Dermis microvascular lymphatic vessel endothelial cell (primary cell): ENCODE data around the gene ATP13A1. TPM values are rescaled to one million over a fixed set of nuclear protein-coding genes. Genes with fewer than 3 reads are reported as not detected.
"Not testable (repeated sequence)": the region's sequence is repeated elsewhere in the genome, so short reads cannot be mapped to it uniquely, and the experiment has no call there.

ENCODE experiments used
- DNase-seq, 2 donors: peaks; one replicate each; pipeline versions ENCODE4 v3.0.0 to v3.0.0-alpha.2; 2010; ENCODE audit warnings: low read depth in 2 of 2
- total RNA-seq: library from RNA; depleted of rRNA; stranded (reverse); fragments of >200 nt; gene quantifications from 2 replicates; pipeline ENCODE4 v1.2.1, GENCODE V29; 2014

Gene ATP13A1
- 14.0 and 25.7 TPM in 2 replicates for total RNA-seq

DNA sequence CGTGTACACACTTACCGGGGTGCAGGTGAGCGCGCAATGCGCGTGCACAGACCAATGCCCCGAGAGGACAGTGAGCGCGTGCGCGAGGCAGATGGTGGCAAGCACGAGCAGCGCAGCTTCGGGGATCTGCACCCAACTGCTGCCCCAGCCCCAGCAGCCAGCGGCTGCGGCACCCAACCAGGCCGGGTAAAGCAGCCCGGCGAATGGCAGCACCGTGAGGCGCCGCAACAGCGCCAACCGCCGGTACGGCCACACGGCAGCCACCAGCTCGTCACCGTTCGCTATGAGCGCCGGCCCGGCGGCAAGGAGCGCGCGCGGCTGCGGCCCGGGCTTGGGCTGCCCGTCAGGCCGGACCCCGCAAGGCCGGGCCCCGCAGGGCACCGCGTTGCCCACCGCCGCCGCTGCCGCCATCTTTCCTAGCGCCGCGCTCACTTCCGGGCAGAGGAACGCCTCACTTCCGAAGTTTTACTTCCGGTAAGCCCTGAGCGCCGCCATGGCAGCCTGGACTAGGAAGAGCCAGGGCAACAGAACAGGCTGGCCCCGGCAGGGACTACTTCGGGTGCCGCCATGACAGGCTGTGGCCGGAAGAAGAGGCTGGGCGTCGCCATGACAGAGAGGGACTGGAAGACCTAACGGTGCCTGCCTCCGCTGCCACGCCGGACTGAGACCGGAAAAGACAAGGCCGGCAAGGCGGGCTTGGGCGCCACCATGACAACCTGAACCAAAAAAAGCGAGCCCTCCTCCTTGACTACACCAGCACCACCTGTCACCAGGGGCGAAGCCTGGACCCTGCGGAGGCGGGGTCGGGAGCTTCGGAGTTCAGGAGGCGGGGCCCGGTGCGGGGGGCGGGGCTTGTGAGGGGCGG lies at the start of gene ATP13A1:
Gene ATP13A1, minus strand, starts transcription at position 421 of the 865 bp plus-strand sequence. Its CDS starts 10 bp downstream, at position 411.
- peak; percentile 92 to 97 for DNase-seq

DNA sequence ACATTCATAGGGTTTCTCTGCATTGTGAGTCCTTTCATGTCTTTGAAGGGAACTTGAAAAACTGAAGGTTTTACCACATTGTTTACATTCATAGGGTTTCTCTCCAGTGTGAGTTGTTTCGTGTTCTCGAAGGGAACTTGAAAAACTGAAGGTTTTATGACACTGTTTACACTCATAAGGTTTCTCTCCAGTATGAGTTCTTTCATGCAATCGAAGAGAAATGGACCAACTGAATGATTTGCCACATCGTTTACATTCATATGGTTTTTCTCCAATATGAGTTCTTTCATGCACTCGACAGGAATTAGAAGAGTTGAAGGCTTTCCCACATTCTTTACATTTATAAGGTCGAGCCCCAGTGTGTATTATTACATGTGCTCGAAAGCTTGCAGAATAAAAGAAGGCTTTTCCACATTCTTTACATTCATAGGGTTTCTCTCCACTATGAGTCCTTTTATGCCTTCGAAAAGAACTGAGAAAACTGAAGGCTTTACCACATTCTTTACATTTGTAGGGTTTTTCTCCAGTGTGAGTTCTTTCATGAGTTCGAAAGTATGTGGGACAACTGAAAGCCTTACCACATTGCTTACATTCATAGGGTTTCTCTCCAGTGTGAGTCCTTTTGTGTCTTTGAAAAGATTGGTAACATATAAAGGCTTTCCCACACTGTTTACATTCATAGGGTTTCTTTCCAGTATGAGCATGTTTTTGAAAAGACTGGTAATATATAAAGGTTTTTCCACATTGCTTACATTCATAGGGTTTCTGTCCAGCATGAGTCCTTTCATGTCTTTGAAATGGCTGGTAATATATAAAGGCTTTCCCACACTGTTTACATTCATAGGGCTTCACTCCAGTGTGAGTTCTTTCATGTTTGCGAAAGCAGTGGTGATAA lies 48.7 kb upstream of the ATP13A1 start:
- no peak for DNase-seq

DNA sequence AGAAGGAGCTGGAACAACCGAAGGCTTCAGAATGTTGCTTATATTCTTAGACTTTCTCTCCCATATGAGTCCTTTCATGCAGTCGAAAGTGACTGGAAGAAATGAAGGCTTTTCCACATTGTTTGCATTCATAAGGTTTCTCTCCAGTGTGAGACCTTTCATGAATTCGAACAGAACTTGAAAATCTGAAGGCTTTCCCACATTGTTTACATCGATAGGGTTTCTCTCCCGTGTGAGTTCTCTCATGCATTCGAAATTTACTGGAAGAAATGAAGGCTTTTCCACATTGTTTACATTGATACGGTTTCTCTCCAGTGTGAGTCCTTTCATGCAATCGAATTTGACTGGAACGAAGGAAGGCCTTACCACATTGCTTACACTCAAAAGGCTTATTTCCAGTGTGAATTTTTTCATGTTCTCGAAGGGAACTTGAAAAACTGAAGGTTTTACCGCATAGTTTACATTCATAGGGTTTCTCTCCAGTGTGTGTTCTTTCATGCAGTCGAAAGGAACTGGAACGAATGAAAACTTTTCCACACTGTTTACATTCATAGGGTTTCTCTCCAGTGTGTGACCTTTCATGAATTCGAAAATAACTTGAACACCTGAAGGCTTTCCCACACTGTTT lies 47.9 kb upstream of the ATP13A1 start:
- DNase-seq, result no peak

DNA sequence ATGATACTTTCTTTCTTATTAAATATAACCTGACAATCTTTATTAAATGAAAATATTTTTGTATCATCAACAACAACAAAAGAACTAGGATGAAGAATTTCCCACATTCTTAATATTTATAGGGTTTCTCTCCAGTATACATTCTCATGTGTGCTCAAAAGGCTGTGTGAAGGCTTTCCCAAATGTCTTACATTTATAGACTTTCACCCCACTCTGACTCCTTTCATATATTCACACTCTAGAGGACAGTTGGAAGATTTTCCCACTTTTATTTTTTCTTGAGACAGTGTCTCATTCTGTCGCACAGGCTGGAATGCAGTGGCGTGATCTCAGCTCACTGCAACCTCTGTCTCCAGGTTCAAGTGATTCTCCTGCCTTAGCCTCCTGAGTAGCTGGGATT lies 47.0 kb upstream of the ATP13A1 start:
- no peak for DNase-seq

DNA sequence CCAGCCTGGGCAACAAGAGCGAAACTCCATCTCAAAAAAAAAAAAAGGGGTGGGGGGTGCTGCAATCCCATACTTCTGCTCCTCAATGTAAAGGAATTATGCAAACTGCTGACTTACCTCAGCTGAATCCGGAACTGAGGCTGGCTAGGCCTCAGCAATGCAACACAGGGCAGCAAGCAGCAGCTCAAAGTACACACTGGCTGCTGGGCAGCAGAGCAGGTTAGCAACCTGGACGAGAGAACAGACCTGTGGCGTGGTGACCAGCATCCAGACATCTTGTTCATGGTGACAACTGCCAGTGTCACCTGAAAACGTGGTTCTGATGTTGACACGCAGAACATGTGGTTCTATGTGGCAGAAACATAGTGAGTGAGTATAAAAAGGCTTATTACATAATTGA lies 41.4 kb upstream of the ATP13A1 start:
- DNase-seq, result no peak

DNA sequence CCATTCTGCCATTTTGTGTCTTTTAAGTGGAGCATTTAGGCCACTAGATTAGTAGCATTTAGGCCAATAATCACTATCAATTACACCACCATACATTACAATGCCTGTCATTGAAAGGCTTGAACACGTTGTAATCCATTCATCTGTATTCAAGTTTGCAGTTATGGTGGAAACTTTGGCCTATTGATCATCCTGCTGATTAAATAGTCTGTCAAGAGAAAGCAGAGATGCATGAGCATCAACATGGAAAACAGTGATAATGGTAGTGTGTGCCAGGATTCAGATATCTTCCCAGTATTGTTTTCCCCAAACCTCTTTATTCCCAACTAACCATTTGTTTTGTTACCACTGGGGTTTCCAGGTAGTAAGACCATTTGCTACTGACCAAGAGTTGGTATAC lies 37.0 kb upstream of the ATP13A1 start:
- DNase-seq, result not testable (repeated sequence)

DNA sequence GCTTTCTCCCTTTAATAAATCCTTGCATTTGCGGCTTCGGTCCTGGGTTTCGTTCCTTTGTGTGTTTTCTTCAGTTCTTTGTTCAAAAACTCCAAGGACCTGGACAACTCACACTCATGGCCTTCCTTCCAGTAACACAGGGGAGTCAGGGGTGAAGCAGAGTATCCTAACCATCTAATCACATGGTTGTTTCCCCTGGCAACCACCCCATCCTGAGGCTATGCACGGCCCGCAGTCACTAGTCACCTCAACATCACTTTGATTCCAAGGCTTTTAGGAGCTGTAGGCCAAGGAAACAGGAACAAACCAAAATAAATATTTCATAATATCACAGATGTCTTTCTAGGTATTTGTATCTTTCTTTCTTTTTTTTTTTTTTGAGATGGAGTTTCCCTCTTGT lies 34.1 kb upstream of the ATP13A1 start:
- DNase-seq, result no peak

DNA sequence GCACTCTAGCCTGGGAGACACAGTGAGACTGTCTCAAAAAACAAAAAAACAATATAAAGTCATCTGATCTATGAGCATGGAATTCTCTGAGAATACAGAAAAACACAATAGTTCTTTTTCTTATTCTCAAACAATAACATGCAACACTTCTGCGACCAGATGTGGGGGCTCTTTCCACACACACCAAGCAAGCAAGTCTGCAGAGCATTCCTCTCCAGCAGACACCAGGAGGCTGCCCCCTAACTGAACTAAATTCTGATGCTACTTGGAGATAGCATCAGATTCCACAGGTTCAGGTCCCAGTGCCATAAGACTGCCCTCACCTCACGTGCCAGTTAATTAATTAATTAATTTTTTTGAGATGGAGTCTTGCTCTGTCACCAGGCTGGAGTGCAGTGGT lies 32.9 kb upstream of the ATP13A1 start:
- DNase-seq, result no peak

DNA sequence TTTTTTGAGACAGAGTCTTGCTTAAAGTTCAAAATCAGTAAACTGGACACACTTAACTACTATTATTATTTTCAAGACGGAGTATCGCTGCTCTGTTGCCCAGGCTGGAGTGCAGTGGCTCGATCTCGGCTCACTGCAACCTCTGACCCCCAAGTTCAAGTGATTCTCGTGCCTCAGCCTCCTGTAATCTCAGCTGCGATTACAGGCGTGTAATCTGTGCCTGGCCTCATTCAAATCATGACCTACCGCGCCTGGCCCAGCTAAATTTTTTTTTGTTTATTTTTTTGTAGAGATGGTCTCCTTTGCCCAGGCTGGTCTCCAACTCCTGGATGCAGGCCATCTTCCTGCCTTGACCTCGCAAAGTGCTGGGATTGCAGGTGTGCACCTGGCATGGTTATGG lies 28.2 kb upstream of the ATP13A1 start:
- DNase-seq, result no peak

DNA sequence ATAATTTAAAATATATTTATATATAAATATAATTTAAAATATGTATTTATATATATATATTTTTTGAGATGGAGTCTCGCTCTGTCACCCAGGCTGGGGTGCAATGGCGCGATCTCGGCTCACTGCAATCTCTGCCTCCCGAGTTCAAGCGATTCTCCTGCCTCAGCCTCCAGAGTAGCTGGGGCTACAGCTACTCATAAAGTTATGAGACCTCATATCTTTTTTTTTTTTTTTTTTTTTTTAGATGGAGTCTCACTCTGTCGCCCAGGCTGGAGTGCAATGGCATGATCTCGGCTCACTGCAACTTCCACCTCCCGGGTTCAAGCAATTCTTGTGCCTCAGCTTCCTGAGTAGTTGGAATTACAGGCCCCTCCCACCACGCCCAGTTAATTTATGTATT lies 25.5 kb upstream of the ATP13A1 start:
- not testable (repeated sequence) for DNase-seq

DNA sequence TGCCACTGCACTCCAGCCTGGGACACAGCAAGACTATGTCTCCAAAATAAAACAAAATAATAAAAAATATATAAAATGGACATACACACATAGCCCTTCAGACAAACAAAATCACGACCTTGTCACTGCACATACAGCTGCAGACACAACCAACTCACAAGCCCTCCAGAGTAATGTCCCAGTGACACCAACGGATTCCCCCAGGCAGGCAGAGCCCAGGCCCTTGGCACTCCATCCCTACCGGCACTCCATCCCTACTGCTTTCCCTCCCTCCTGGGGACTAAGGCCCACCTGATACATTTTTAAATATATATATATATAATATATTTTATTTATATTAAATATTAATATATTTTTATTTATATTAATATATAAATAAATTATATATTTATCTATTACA lies 23.6 kb upstream of the ATP13A1 start:
- no peak for DNase-seq

DNA sequence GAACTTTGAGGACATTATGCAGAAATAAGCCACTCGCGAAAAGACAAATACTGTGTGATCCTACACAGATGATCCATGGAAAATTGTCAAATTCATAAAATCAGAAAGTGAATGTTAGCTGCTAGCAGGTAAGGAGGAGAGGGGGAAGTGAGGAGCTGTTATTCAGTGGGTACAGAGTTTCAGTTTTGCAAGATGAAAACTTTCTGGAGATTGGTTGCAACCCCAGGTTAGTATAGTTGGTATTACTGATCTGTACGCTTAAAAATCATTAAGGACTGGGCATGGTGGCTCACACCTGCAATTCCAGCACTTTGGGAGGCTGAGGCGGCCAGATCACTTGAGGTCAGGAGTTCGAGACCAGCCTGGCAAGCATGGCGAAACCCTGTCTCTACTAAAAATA lies 23.1 kb upstream of the ATP13A1 start:
- DNase-seq, result no peak

DNA sequence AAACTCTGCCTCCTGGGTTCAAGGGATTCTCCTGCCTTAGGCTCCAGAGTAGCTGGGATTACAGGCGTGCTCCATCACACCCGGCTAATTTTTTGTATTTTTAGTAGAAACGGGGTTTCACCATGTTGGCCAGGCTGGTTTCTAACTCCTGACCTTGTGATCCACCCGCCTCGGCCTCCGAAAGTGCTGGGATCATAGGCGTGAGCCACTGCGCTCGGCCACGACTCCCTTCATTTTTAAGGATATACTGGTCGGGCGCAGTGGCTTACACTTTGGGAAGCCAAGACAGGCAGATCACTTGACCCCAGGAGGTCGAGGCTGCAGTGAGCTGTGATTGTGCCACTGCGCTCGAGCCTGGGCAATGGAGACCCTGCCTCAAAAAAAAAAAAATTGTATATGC lies 22.6 kb upstream of the ATP13A1 start:
- not testable (repeated sequence) for DNase-seq

DNA sequence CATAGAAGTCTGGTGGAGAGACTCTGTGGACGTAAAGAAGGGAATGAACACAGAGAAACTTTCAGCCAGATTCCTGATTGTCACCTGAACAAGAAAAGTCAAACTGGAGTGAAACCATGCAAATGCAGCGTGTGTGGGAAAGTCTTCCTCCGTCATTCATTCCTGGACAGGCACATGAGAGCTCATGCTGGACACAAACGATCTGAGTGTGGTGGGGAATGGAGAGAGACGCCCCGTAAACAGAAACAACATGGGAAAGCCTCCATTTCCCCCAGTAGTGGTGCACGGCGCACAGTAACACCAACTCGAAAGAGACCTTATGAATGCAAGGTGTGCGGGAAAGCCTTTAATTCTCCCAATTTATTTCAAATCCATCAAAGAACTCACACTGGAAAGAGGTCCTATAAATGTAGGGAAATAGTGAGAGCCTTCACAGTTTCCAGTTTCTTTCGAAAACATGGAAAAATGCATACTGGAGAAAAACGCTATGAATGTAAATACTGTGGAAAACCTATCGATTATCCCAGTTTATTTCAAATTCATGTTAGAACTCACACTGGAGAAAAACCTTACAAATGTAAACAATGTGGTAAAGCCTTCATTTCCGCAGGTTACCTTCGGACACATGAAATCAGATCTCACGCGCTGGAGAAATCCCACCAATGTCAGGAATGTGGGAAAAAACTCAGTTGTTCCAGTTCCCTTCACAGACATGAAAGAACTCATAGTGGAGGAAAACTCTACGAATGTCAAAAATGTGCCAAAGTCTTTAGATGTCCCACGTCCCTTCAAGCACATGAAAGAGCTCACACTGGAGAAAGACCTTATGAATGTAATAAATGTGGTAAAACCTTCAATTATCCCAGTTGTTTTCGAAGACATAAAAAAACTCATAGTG lies 15.9 kb upstream of the ATP13A1 start:
- DNase-seq, result no peak

DNA sequence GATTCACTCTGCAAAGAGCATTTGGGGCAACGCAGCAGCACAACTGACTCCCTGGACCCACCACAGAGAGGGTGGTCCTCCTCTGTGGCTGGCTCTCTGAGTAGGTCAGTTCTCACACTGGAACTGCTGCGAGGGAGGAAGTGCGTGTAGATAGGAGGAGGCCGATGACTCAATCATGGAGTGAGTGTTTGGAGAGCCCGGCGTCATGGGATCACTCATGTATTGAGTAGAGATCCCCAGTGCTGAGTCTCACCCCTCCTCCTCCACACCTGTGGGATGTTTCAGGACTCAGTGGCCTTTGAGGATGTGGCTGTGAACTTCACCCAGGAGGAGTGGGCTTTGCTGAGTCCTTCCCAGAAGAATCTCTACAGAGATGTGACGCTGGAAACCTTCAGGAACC lies 14.1 kb upstream of the ATP13A1 start:
- DNase-seq, result no peak

DNA sequence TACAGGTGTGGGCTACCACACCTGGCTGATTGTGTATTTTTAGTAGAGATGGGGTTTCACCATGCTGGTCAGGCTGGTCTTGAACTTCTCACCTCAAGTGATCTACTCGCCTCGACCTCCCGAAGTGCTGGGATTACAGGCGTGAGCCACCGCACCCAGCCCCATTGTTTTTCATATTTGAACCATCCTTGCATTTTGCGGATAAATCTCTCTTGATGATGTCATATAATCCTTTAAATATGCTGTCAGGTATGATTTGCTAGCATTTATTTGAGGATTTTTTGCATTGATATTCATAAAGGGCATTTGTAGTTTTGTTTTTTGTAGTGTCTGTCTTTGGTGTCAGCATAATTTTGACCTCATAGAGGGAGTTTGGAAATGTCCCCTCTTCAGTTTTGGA lies 10.8 kb upstream of the ATP13A1 start:
- no peak for DNase-seq

DNA sequence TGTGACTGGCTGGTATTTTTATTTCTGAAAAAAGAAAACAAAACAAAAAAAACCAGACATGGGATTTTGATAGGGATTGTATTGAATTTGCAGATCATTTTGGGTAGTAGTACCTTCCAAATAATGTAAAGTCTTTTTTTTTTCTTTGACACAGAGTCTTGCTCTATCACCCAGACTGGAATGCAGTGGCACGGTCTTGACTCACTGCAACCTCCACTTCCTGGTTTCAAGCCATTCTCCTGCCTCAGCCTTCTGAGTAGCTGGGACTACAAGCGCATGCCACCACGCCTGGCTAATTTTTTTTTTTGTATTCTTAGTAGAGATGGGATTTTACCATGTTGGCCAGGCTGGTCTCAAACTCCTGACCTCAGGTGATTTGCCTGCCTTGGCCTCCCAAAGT lies 9.3 kb upstream of the ATP13A1 start:
- DNase-seq, result no peak

DNA sequence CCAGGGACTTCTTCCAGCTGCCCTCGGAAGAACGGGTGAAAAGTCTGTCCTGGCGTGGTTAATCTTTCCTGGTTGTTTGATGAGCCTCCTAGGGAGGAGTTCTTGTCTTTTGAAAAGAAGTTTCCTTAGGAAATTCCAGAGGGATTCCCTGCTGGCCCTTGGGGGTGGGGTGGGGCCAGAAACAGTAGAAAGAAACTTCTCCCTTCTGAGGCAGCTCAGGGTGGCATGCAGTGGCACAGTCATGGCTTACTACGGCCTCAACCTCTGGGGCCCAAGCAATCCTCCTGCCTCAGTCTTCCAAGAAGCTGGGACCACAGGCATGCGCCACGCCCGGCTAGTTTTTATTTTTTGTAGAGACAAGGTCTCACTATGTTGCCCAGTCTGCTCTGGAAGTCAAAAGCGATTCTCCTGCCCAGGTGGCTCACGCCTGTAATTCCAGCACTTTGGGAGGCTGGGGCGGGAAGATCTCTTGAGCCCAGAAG lies 6.6 kb upstream of the ATP13A1 start:
- DNase-seq, result no peak

DNA sequence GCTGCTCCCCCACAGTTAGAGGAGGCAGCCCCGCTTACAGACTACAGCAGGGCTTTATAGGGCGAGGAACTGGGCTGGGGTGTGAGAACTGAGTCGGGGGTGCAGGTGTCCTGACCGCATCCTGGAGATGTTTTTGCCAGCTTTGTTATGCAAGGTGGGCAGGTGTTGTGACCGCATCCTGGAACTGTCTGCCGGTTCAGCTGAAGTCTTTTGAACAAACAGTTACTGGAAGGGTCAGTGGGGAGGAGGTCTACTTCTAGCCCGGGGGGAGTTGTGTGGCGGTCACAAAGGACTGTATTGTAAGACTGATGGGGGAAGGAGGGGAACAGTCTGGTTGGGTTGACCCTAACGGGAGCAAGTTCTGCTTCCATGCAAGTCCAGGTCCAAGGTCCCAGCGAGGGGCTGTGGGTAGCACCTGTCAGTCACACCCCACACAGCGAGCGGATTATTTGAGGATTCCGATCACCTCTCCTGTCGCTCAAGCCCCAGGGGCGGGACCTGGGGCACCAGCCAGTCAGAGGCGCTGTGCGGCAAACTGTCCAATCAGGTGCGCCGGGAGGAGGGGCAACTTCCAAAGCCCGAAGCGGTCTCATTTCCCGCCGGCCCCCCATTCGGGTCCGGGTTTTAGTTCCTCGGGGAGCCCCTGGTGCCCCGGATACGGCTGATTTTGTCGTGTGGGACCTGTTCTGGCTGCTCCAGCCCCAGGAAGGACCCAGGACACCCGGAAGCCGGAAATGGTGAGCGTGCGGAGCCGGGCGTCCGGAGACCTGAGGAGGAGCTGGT lies 4.9 kb upstream of the ATP13A1 start, which contains the start of gene ZNF101:
Gene ZNF101, plus strand, starts transcription at position 610 of the 783 bp plus-strand sequence. Its CDS starts 125 bp downstream, at position 735.
- peak; percentile 80 to 92 for DNase-seq

DNA sequence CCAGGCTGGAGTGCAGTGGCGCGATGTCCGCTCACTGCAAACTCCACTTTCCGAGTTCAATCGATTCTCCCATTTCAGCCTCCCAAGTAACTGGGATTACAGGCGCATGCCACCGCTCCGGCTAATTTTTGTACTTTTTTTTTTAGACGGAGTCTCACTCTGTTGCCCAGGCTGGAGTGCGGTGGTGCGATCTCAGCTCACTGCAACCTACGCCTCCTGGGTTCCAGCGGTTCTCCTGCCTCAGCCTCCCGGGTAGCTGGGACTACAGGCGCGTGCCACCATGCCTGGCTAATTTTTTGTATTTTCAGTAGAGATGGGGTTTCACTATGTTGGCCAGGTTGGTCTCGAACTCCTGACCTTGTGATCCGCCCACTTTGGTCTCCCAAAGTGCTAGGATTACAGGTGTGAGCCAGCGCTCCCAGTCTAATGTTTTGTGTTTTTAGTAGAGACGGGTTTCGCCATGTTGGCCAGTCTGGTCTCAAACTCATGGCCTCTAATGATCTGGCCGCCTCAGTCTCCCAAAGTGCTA lies 2.0 kb upstream of the ATP13A1 start:
- not testable (repeated sequence) for DNase-seq
